ENCODE measurements around the gene TBC1D22A.

DNA sequence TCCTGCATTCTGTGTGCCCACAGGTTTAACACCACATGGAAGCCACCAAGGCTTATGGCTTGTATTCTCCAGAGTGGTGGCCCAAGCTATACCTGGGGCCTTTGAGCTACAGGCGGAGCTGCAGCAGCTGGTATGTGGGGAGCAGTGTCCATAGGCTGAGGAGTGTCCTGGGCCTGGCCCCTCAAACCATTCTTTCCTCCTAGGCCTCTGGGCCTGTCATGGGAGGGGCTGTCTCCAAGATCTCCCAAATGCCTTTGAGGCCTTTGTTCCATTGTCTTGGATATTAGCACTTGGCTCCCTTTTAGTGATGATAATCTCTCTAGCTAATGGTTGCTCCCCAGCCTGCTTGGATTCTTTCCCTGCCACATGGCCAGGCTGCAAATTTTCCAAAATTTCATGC lies 6.4 kb upstream of the TBC1D22A start:
- TF ChIP-seq CTCF (IDR thresholded peaks at IDR 0.05) (no peak), EZH2 (IDR thresholded peaks at IDR 0.05) (no peak)

Measured in neural progenitor cell (in vitro differentiated cells).